Endothelial cell of umbilical vein (primary cell): Measurements from ENCODE around the gene ARFIP1.

ENCODE experiments used
- CTCF ChIP-seq, 2 donors: IDR thresholded peaks; 1 replicate in 1 of 2; 2 replicates in 1 of 2; pipeline ENCODE4 v1.5.1; 2011; ENCODE audit warnings: low read length in 2 of 2, mild to moderate bottlenecking in 2 of 2, moderate library complexity in 2 of 2, control low read depth in 1 of 2, inconsistent platforms in 1 of 2, low read depth in 1 of 2; ENCODE audit not compliant: insufficient read depth in 1 of 2; ENCODE audit errors: extremely low read depth in 1 of 2
- EZH2 ChIP-seq: IDR thresholded peaks from 2 replicates; pipeline ENCODE4 v1.6.1; 2012; ENCODE audit warnings: borderline replicate concordance, low read depth, mild to moderate bottlenecking, moderate library complexity, low read length, inconsistent platforms; ENCODE audit not compliant: severe bottlenecking
- FOS ChIP-seq: IDR thresholded peaks from 2 replicates; pipeline ENCODE4 v1.6.1; 2011; ENCODE audit warnings: mild to moderate bottlenecking, low read length, moderate library complexity, borderline replicate concordance; ENCODE audit not compliant: insufficient read depth
- GATA2 ChIP-seq: IDR thresholded peaks from 2 replicates; pipeline ENCODE4 v1.7.0; 2011; ENCODE audit warnings: low read depth, mild to moderate bottlenecking, moderate library complexity, mixed read lengths, low read length; ENCODE audit not compliant: insufficient read length, insufficient read depth
- JUN ChIP-seq: IDR thresholded peaks from 2 replicates; pipeline ENCODE4 v1.6.1; 2011; ENCODE audit warnings: borderline replicate concordance, low read depth; ENCODE audit not compliant: insufficient read length, insufficient read depth
- MAX ChIP-seq: IDR thresholded peaks from 2 replicates; pipeline ENCODE4 v1.6.1; 2011; ENCODE audit not compliant: insufficient read depth, insufficient read length
- POLR2A ChIP-seq: IDR thresholded peaks from 2 replicates; pipeline ENCODE4 v1.6.1; 2012; ENCODE audit warnings: low read depth, mild to moderate bottlenecking, control low read depth, low read length
- POLR2AphosphoS5 ChIP-seq: IDR thresholded peaks from 2 replicates; pipeline ENCODE4 v1.6.1; 2012; ENCODE audit warnings: low read depth, mild to moderate bottlenecking, control low read depth, low read length, moderate library complexity; ENCODE audit not compliant: insufficient read depth

- no peak for TF ChIP-seq POLR2A
- TF ChIP-seq CTCF (IDR thresholded peaks at IDR 0.05; ENCODE audit: extremely low read depth in 1 of 2, insufficient read depth in 1 of 2, low read depth in 1 of 2, low read length in 2 of 2) = no peak
- no peak for TF ChIP-seq POLR2AphosphoS5
- TF ChIP-seq MAX = no peak
- TF ChIP-seq FOS = no peak
- TF ChIP-seq EZH2 = no peak
- no peak for TF ChIP-seq GATA2
- no peak for TF ChIP-seq JUN
These were observed 161.7 kb downstream of the ARFIP1 start for GRCh38 chr4:152941411-152941810.
